Measurements from ENCODE around the gene HMOX1.

The HMOX1 gene

GRCh38 chr22:35403356-35403755 is 22.5 kb downstream of the HMOX1 start:
- no peak for DNase-seq (ENCODE audit: low read depth)

- DNase-seq (ENCODE audit: low read depth) = no peak
Measured at GRCh38 chr22:35404176-35404575, 23.3 kb downstream of the HMOX1 start.

DNA sequence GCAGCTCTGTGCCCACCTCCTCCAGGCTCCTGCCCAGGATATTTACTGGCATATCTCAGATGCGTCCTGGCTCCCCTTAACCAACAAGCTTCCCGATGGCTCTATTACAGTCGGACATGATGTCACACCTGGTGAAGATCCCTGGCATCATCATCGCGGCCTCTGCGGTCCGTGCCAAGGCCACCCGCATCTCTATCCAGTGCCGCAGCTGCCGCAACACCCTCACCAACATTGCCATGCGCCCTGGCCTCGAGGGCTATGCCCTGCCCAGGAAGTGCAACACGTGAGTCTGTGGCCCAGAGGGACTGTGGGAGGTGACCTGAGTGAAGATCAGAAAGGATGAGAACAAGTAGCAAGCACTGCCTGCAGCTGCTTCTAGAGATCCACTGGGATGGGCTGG is 25.5 kb downstream of the HMOX1 start:
- no peak for DNase-seq (ENCODE audit: low read depth)

GRCh38 chr22:35407362-35407761 is 26.5 kb downstream of the HMOX1 start:
- DNase-seq (ENCODE audit: low read depth) = no peak

- no peak for DNase-seq (ENCODE audit: low read depth)
Measured at GRCh38 chr22:35409783-35410662, 29.1 kb downstream of the HMOX1 start.

- no peak for DNase-seq (ENCODE audit: low read depth)
Measured at GRCh38 chr22:35410663-35411034, 29.8 kb downstream of the HMOX1 start.

DNA sequence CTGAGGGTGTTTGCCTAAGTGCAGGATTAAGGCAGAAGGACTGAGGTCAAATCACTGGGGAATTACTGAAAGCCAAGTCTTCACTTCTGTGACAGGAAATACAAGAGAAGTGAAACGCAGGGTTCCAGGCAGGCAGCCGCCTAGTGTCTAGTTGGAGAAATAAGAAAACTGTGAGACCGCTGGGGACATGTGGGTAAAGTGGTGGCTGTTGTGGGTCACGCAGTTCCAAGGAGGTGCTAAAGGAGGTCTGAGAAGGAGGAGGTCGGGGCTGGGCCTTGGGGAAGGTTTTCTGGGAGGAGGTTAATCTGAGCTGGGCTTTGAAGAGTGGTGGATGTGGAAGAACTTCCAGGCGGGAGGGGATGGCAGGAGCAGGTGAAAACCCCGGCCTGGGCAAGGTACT is 30.2 kb downstream of the HMOX1 start:
- DNase-seq (ENCODE audit: low read depth) = no peak

DNA sequence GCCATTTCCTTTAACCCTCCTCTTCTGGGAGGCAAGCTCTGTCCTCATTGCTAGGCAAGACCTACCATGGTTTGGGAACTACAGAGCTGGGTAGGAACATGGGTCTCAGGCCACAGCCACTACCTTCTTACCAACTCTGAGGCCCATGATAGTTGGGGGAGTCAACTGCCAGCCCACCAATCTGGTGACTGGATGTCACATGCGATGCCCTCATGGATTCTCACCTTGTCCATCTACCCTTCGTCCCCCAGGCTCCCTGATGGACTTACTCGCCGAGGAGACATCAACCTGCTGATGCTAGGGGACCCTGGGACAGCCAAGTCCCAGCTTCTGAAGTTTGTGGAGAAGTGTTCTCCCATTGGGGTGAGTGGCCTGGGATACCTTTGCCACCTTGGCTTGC is 32.7 kb downstream of the HMOX1 start:
- DNase-seq (ENCODE audit: low read depth) = no peak

GRCh38 chr22:35417606-35418005 is 36.7 kb downstream of the HMOX1 start:
- DNase-seq (ENCODE audit: low read depth) = no peak

GRCh38 chr22:35418088-35418487 is 37.2 kb downstream of the HMOX1 start:
- no peak for DNase-seq (ENCODE audit: low read depth)

GRCh38 chr22:35418731-35419130 is 37.8 kb downstream of the HMOX1 start:
- DNase-seq (ENCODE audit: low read depth) = no peak

GRCh38 chr22:35419756-35420155 is 38.9 kb downstream of the HMOX1 start:
- no peak for DNase-seq (ENCODE audit: low read depth)

- DNase-seq (ENCODE audit: low read depth) = no peak
Measured at GRCh38 chr22:35421121-35421520, 40.2 kb downstream of the HMOX1 start.

- no peak for DNase-seq (ENCODE audit: low read depth)
Measured at GRCh38 chr22:35422145-35422544, 41.2 kb downstream of the HMOX1 start.

GRCh38 chr22:35422936-35423335 is 42.0 kb downstream of the HMOX1 start:
- no peak for DNase-seq (ENCODE audit: low read depth)

DNA sequence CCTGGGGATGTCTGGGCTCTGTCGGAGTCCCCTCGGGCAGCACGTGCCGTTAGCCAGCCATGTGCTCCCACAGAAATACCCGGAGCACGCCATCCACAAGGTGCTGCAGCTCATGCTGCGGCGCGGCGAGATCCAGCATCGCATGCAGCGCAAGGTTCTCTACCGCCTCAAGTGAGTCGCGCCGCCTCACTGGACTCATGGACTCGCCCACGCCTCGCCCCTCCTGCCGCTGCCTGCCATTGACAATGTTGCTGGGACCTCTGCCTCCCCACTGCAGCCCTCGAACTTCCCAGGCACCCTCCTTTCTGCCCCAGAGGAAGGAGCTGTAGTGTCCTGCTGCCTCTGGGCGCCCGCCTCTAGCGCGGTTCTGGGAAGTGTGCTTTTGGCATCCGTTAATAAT is 43.2 kb downstream of the HMOX1 start:
- DNase-seq (ENCODE audit: low read depth) = no peak

GRCh38 chr22:35424761-35425160 is 43.9 kb downstream of the HMOX1 start:
- DNase-seq (ENCODE audit: low read depth) = no peak

- DNase-seq (ENCODE audit: low read depth) = no peak
Measured at GRCh38 chr22:35425546-35425945, 44.6 kb downstream of the HMOX1 start.

- no peak for DNase-seq (ENCODE audit: low read depth)
Measured at GRCh38 chr22:35425971-35426800, 45.3 kb downstream of the HMOX1 start.

GRCh38 chr22:35426801-35427140 is 45.9 kb downstream of the HMOX1 start:
- no peak for DNase-seq (ENCODE audit: low read depth)

- DNase-seq (ENCODE audit: low read depth) = peak; percentile 55
Measured at GRCh38 chr22:35430897-35431322, 50.0 kb downstream of the HMOX1 start.

- DNase-seq (ENCODE audit: low read depth) = no peak
Measured at GRCh38 chr22:35431483-35432227, 50.8 kb downstream of the HMOX1 start.
